NCI-H1694 treated with DMSO at 0.1 percent for 48 hours (cell line): ENCODE results near the gene WDR83.
A peak's percentile ranks its signal among the peaks of the same experiment; 100 is the strongest.
"Not testable (repeated sequence)": the region's sequence is repeated elsewhere in the genome, so short reads cannot be mapped to it uniquely, and the experiment has no call there.

ENCODE experiments used
- DNase-seq: peaks from one replicate; lab custom pipeline; 2025; lab: John Stamatoyannopoulos, UW

Gene WDR83

DNA sequence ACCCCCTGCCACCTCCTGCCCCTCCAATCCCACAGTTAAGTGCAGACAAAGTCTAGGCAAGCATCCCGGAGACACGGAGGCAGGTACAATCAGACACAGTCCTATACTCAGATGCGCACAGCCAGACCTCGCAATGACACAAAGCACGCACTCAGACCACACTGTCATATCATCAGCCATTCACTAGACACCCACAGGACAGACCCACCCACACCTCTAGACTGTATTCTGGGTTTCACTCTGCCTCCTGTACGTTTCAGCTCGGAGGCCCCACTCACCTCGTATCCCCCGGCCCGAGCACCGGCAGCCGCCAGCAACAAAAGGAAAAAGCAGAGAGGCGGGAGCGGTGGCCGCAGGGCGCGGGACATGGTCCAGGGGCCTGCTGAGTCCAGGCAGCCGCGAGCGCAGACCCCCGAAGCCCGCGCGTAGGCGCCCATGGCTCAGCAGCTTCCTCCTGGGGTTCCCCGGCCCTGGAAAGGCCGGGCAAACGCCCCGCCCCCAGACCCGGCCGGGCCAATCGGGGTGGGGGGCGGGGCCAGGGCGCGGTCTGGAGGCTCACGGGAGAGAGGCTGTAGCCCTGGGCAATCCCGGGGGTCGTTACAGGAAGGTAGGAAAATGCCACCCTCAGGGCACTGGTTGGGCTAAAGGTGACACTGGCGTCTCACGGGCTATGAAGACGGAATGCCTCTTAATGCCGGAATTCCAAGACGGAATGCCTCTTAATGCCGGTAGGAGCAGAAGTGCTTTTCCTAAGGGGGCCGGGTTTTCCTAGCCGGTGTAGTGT, at the start of gene WDR83, which contains the start of gene MAN2B1:
Gene WDR83, plus strand, starts transcription at position 543 of the 784 bp plus-strand sequence. CDS start 2,984 bp downstream, outside the sequence.
Gene MAN2B1, minus strand, starts transcription at position 478 of the 784 bp plus-strand sequence. Its CDS starts 41 bp downstream, at position 437.
- DNase-seq: peak; percentile 21

GRCh38 chr19:12617646-12618045, 49.0 kb upstream of the WDR83 start:
- DNase-seq: no peak

GRCh38 chr19:12621253-12622024, 45.2 kb upstream of the WDR83 start:
- DNase-seq: not testable (repeated sequence)

DNA sequence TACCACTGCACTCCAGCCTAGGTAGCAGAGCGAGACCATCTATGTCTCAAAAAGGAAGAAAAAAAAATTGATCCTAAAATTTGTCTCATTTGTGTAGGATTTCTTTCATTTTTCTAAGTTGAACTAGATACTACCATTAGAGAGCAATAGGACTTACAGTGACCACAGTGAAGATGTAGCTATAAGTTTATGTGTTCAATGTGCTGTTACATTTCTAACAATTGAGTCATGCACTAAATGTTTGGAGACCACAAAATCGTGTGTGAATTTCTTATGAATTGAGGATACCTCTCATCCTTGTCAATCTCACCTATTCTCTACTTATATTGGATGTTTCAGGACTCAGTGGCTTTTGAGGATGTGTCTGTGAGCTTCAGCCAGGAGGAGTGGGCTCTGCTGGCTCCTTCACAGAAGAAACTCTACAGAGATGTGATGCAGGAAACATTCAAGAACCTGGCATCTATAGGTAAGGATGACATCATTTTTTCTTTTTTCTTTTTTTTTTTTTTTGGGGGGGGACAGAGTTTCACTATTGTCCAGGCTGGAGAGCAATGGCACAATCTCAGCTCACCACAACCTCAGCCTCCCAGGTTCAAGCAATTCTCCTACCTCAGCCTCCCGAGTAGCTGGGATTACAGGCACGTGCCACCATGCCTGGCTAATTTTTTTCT, 43.1 kb upstream of the WDR83 start:
- DNase-seq: no peak

DNA sequence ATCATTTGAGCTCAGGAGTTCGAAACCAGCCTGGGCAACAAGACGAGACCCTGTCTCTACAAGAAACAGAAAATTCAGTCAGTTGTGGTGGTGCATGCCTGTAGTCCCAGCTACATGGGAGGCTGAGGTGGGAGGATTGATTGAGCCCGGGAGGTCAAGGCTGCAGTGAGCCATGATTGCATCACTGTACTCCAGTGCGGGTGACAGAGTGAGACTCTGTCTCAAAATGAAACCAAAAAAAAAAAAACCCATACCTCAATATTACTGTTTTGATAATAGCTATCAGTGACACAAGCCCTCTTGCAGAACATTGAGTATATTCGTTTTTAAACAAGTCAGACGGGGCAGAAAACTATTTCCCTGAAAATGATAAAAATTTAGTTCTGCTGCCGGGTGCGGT, 39.6 kb upstream of the WDR83 start:
- DNase-seq: no peak

- no peak for DNase-seq
Measured at GRCh38 chr19:12628040-12629022, 38.3 kb upstream of the WDR83 start.

DNA sequence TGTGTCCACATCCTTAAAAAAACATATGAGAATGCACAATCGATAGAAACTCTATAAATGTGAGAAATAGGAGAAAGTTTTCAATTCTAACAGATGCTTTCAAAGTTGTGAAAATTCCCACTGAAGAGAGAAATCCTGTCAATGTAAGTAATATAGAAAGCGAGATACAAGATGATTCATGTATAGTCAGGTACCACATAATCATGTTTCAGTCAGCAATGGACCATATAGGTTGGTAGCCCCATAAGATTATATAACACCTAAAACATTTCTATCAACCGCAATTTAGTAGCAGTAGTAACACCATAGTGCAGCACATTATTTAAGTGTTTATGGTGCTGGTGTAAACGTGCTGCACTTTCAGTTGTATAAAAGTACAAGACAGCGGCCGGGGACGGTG, 37.4 kb upstream of the WDR83 start:
- DNase-seq: no peak

GRCh38 chr19:12636631-12637030, 30.0 kb upstream of the WDR83 start:
- no peak for DNase-seq

- no peak for DNase-seq
Measured at GRCh38 chr19:12638611-12639182, 27.9 kb upstream of the WDR83 start.

DNA sequence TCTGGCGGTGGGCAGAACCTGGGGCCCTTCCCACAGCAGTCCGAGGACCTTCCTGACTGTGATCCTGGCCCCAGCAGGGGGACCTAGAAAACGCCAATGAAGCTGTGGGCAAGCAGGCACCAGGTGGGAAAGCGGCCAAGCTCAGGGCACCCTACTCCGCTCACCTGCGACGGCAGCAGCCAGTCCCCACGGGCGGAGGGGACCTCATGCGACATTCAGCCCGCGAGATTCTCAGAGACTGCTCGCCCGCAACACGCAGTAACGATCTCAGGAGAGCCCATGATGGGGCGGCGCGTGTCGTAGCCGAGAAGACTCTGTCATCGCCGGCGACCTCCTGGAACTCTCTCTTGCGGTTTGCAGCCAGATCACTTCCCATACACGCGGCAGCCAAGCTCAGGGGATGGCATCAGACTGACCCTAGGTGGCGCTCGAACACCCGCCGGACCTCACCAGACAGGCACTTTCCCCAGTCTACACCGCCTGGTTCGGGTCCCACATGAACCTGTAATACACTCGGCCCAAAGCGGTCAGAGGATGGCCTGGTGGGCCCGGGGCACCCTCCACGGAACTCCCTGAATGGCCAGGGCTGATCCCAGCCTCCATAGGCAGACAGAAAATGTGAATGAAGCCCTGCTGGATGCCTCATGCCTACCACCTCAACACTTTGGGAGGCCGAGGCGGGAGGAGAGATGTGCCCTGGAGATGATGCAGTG, 26.6 kb upstream of the WDR83 start:
- DNase-seq: peak; percentile 45

DNA sequence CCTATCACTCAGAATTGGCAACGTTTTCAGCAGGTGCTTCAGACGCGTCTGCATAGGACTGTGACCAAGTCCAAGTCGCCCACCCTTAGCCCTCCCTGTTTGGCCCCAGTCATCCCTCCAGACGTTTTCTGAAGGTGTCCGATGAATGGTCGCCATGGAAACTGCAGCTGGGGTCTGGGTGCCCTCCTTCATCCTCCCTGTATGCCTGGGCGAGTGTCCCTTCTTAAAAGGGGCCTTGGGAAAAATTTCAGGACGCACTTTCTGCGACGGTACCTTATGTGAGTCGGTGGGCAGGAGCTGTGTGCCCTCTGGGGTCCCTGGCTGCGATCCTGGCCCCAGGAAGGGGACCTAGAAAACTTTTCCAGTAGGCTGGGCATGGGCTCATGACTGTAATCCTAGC, 25.2 kb upstream of the WDR83 start:
- DNase-seq: no peak

- no peak for DNase-seq
Measured at GRCh38 chr19:12642506-12642905, 24.1 kb upstream of the WDR83 start.

- not testable (repeated sequence) for DNase-seq
Measured at GRCh38 chr19:12643716-12644115, 22.9 kb upstream of the WDR83 start.

DNA sequence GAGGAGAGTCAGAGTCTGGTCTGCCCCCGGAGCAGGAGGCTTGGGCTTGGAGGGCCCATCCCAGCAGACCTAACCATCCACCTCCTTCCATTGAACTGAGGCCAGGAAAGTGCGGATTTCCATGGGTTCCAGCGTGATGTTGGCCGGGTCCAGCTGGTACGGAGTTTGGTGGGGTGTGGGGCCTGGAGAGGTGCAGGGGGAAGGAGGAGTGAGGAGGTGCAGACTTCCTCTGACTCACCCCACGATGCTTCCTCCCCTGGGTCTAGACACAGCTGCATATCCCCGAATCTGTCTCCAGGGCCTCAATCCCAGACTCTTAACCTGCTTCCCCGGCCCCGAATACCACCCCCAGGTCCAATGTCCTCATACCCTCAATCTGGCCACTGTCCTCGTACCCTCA, 20.1 kb upstream of the WDR83 start:
- DNase-seq: no peak

DNA sequence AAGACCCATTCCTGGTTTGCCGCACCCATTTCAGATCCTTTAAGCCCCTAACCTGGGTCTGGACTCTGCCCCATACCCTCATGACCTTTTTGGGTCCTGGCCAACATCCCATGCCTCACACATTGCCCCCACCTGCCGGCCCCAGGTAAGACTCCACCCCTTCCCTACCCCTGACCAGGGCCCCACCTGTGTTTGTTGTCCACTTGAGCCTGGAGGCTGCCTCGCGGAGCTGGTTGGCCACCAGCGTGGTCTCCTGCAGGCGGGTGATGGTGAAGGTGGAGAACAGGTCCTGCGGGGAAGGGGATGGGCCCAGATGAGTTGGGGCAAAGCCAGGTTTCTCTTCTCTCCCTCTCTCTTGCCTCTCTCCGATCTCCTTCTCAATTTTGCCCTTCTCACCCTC, 19.6 kb upstream of the WDR83 start:
- DNase-seq: no peak

DNA sequence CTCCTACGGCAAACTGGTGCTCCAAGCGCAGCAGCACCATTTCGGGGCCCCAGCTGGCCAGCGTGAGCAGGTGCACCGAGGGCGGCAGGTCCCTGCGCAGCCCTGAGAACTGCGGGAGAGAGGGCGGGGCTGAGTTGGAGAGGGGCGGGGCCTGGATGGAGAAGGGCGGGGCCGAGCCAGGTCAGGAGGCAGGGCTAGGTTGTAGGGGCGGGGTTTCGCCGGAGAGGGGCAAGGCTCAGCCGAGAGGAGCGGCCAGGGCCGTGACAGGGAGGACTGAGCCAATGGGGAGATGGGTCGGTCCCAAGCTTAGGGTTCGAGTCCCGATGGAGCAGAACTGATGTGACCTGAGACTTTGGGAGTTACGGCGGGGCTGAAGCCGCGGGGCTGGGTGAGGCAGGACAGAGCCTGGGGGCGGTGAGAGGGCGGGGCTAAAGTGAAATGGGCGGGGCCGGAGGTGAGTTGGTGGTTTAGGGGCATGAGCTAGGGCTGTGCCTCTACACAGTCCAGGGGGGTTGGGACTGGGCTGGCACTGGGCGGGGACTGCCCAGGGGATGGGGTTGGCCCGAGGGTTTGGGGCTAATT, 19.0 kb upstream of the WDR83 start:
- no peak for DNase-seq

DNA sequence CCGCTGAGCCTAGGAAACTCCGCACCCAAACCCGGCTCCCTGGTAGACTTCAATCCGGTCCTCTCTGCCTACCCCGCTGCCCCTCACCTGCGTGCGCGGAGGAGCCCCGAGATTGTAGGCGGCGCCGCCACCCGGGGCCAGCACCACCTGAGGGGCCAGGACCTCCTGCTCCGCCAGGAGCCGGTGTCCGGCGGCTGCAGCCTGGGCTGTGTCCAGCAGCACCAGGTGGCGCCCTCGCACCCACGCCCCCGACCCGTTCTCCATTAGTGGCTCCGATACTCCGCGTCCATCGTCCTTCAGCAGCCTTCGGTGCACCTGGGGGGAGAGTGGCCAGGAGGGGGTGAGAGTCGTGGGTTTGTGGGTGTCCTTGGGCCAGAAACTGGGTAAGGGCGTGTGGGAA, 18.5 kb upstream of the WDR83 start:
- no peak for DNase-seq

DNA sequence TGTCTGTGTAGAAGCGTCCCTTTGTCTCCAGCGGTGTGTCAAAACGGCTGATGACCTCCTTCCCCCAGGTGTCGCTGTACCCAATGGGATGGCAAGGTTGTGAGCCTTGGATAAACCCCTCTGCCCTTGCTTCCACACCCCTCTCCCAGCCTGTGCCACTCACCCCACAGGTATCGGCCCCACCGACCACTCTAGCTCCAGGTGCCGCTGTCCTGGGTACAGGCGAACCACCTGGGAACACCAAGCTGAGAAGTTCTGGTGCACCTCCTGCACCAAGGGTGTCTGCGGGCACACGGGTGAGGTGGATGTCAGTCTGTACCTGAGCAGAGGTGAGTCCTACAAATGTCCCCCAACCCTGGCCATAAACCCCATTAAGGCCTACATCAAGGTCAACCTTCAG, 16.7 kb upstream of the WDR83 start:
- no peak for DNase-seq

DNA sequence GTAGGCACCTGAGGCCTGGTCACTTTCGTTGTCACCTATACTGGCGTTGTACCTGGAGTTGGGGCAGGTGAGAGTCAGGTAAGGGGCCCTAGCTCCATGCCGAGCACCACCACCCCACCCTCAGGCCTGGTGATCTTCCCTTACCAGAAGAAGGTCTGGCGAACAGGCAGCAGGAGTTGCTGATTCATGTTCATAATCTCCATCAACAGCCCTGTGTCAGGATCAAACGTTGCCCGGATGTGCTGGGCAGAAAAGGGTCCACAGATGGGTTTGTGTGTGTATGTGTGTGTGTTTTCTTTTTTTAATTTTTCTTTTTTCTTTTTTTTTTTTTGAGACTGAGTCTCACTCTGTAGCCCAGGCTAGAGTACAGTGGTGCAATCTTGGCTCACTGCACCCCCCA, 14.4 kb upstream of the WDR83 start:
- DNase-seq: no peak

- no peak for DNase-seq
Measured at GRCh38 chr19:12655546-12655945, 11.1 kb upstream of the WDR83 start.
